Limb (tissue), 2 donors: ENCODE results near the gene PRDX5.
A peak's percentile ranks its signal among the peaks of the same experiment; 100 is the strongest.

ENCODE experiments used
- DNase-seq, 2 donors: peaks; one replicate each; pipeline ENCODE4 v3.0.0-alpha.2; 2016; ENCODE audit errors: extremely low spot score in 2 of 2

PRDX5 gene

GRCh38 chr11:64347193-64347867 lies 29.4 kb downstream of the PRDX5 start:
- no peak for DNase-seq

DNA sequence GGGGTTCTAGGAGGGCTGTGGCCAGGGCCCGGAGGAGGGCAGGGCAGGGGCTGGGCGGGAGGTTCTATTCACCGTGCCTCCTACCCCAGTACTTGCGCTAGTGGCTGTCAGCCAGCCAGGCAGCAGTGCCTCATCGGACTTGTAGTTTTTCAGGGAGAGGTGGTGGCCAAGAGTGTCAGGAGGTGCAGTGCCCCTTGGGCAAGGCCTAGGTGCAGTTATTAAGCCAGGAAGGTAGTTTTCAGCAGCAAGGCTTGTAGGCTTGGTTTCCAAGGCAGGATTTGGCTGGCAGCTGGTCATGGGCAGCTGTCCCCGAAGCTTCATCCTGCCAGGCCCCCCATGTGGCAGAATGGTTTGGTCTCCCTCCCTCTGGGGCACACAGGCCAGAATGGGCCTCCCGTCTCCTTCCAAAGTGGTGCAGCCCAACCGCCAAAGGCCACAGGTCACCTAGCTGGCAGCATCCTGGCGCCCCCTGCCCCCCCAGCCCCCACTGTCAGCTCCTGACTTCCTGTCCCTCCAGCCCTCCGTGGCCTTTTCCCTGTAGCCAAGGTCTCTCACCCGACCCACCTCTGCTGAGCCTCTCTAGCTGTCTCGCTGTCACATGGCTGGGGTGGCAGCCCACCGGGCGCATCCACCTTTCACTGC lies 30.6 kb downstream of the PRDX5 start:
- DNase-seq = peak in 1 of 2 donors; percentile 39

DNA sequence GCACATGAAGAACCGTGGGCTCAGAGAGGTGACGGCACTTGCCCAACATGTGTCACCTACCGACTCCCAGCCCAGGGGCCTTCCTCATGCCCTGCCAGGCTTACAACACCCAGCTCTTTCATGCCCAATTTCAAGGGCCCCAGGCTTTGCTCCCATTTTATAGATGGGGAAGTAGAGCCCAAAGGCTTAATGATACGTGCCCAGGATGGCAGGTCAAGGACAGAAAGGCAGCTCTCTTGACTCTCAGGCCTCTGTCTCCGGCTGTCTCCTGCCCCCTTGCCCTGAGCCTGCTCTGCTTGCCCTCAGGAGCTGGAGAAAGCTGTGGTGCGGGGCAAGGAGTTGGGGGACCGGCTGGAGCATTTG lies 31.1 kb downstream of the PRDX5 start:
- DNase-seq = no peak

DNA sequence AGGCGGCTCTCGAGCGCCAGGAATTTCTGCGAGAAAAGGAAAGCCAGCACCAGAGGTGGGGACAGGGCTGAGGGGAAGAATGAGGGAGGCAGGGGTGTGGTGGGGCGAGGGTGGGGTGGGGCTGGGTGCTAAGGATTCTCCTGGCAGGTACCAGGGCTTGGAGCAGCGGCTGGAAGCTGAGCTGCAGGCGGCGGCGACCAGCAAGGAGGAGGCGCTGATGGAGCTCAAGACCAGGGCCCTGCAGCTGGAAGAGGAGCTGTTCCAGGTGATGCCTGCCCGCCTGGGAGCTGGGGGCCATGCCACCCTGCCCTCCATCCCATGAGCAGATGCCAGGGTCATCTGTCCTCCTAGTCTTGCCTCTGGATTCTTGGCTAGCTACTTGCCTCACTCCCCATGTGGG lies 31.5 kb downstream of the PRDX5 start:
- DNase-seq = no peak

- DNase-seq = no peak
These were observed 33.3 kb downstream of the PRDX5 start for GRCh38 chr11:64351136-64351631.

GRCh38 chr11:64352099-64352994 lies 34.4 kb downstream of the PRDX5 start:
- peak in 1 of 2 donors; percentile 29 for DNase-seq

GRCh38 chr11:64352995-64353714 lies 35.2 kb downstream of the PRDX5 start:
- DNase-seq = peak in 1 of 2 donors; percentile 43

GRCh38 chr11:64353715-64354506 lies 36.0 kb downstream of the PRDX5 start:
- peak in 1 of 2 donors; percentile 33 for DNase-seq

GRCh38 chr11:64355078-64355940 lies 37.4 kb downstream of the PRDX5 start:
- peak in 1 of 2 donors; percentile 71 for DNase-seq

DNA sequence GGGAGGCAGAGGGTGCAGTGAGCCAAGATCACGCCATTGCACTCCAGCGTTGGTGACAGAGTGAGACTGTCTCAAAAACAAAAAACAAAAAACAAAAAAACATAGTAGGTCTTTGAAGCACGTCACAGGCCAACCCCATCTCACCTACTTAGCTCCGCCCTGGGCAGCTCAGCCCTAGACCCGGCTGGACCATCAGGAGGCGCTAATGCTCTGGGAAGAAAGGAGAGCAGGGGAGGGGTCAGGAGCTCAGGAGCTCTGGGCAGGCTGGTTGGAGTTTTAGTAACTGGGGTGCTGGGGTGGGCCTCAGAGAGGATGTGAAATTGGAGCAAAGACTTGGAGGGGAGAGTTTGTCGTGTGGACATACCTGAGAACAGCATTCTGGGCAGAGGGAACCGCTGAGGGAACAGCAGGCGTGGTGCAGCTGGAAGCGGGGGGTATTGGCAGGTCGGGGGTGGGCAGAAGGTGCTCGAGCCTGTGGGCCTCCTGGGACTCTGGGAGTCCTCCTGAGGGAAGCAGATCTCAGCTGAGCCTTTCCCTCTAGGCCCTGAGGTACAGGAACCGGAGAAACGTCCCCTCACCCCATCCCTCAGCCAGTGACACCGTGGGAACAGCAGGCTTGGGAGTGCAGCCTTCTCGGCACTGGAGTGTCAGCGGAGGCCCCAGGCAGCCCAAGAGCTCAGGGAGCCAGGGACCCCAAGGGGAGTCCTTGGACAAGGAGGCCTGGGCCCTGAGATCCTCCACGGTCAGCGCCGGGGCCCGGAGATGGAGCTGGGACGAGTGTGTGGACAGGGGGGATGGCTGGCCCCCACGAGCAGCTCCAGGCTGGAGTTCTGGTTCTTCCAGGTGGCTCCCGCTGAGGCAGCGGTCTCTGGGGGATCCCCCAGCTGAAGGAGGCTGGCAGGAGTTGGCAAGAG lies 38.8 kb downstream of the PRDX5 start:
- peak in 1 of 2 donors; percentile 62 for DNase-seq

- no peak for DNase-seq
These were observed 39.5 kb downstream of the PRDX5 start for GRCh38 chr11:64357446-64357845.

DNA sequence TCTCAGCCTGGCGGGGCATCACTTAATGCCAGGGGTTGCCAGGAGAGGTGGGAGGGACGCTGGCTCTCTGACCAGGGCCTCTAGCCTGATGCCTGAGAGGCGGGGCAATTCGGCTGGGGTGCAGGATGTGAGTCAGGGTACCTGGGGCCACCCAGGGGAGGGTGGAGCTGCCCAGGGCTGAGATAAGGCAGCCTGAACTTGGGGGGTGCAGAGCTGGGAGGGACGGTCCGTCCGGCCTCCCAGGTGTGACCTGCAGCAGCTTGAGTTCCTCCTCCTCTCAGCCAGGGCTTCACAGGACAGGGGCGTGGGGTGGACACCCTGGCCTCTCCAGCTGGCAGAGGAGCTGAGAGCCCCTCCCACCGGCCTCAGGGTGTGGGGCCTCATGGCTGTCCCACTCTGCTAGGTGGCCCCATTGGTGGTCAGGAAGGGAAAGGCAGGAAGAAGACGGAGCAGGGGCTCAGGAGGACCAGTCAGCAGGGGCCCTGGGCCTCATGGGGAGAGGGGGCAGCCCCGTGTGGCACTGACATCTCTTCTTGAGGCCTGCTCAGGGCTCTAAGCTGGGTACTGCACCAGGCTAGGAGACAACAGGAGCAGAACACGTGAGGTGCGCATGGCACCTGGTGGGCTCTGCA lies 40.1 kb downstream of the PRDX5 start:
- no peak for DNase-seq

GRCh38 chr11:64358536-64358906 lies 40.6 kb downstream of the PRDX5 start:
- DNase-seq = no peak

GRCh38 chr11:64358907-64359711 lies 41.2 kb downstream of the PRDX5 start, which contains the start of gene RPS6KA4:
TSS of gene RPS6KA4 (plus strand) at chr11:64359162. CDS start at chr11:64359236, 74 bp downstream.
- peak in 1 of 2 donors; percentile 76 for DNase-seq

DNA sequence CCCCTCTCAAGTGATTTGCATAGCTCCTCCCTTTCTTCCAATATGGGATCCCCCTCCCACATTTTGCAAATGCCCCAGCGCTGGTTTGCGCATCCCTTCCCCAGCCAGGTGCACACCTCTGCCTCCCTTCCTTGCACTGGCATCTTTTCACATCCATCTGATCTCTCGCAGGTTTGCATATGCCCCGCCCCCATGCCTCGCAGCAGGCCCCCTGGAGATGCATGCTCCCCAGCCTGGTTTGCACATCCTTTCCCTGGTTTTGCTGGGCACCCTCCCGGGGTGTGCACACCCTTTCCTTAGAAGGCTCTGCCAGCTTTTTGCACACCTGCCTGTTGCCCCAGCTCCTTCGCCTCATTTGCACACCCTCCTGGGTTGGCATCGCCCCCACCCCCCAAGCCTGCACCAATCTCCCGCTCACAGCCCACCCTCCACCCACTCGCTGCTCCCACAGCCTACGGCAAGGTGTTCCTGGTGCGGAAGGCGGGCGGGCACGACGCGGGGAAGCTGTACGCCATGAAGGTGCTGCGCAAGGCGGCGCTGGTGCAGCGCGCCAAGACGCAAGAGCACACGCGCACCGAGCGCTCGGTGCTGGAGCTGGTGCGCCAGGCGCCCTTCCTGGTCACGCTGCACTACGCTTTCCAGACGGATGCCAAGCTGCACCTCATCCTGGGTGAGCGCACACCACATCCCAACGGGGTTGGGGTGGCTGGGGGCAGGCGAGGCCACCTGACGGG lies 42.0 kb downstream of the PRDX5 start:
- DNase-seq = peak in 1 of 2 donors; percentile 58

GRCh38 chr11:64360448-64360921 lies 42.6 kb downstream of the PRDX5 start:
- DNase-seq = no peak
